Activated CD4-positive, alpha-beta T cell treated with anti-CD3 and anti-CD28 coated beads, Interleukin-2, amount 50 U/mL, for 16 hours (primary cell): ENCODE data around the gene RAB29.

ENCODE experiments used
- DNase-seq: peaks from one replicate; pipeline ENCODE4 v3.0.0-alpha.2; 2020

RAB29 gene

GRCh38 chr1:205794011-205794730, 18.9 kb upstream of the RAB29 start:
- no peak for DNase-seq

GRCh38 chr1:205792961-205793673, 17.8 kb upstream of the RAB29 start:
- no peak for DNase-seq

GRCh38 chr1:205792481-205792881, 17.2 kb upstream of the RAB29 start:
- no peak for DNase-seq

- peak; percentile 65 for DNase-seq
Measured at GRCh38 chr1:205791568-205792180, 16.4 kb upstream of the RAB29 start.

GRCh38 chr1:205787287-205787916, 12.1 kb upstream of the RAB29 start:
- DNase-seq, result no peak

GRCh38 chr1:205786601-205787000, 11.3 kb upstream of the RAB29 start:
- DNase-seq, result no peak

GRCh38 chr1:205785446-205785845, 10.2 kb upstream of the RAB29 start:
- no peak for DNase-seq

GRCh38 chr1:205783904-205784303, 8.6 kb upstream of the RAB29 start:
- no peak for DNase-seq

GRCh38 chr1:205783433-205783795, 8.1 kb upstream of the RAB29 start:
- DNase-seq, result no peak

- no peak for DNase-seq
Measured at GRCh38 chr1:205782627-205783432, 7.5 kb upstream of the RAB29 start.

GRCh38 chr1:205780335-205780734, 5.1 kb upstream of the RAB29 start:
- DNase-seq, result no peak

- DNase-seq, result no peak
Measured at GRCh38 chr1:205777994-205778393, 2.7 kb upstream of the RAB29 start.

- no peak for DNase-seq
Measured at GRCh38 chr1:205775717-205776056, 405 bp upstream of the RAB29 start.

- peak; percentile 65 for DNase-seq
Measured at GRCh38 chr1:205774198-205775014, 876 bp downstream of the RAB29 start.

- DNase-seq, result peak; percentile 76
Measured at GRCh38 chr1:205772607-205773032, 2.7 kb downstream of the RAB29 start.

- no peak for DNase-seq
Measured at GRCh38 chr1:205770618-205771017, 4.7 kb downstream of the RAB29 start.

- DNase-seq, result no peak
Measured at GRCh38 chr1:205769641-205770365, 5.5 kb downstream of the RAB29 start.

GRCh38 chr1:205767248-205767647, 8.0 kb downstream of the RAB29 start:
- DNase-seq, result no peak

- DNase-seq, result no peak
Measured at GRCh38 chr1:205766570-205766969, 8.7 kb downstream of the RAB29 start.

GRCh38 chr1:205766038-205766437, 9.2 kb downstream of the RAB29 start:
- DNase-seq, result no peak

- DNase-seq, result no peak
Measured at GRCh38 chr1:205764578-205764977, 10.7 kb downstream of the RAB29 start.
